ENCODE data around the gene KCNC2. TPM values are rescaled to one million over a fixed set of nuclear protein-coding genes. Genes with fewer than 3 reads are reported as not detected.

KCNC2 gene
- total RNA-seq, 1 experiment from 2014 or later, result not detected

DNA sequence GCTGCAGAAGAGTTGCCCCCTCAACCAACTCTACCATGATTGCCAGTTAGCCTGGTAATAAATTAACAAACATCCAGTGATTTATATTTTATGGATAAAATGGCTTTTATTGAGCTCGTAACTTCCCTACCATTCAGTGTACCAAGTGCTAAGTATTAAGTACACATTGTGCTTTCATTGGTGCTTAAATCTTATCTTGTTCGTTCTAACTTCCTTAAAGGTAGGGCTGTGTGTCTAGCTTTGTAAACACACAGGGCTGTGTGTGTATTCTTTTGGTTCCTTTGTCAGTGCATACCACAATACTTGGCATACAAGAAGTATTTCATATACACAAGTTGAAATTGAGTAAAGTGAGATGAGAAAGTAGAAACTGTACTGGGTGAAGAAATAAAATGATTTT lies 80.4 kb downstream of the KCNC2 start:
- no peaks in the 10 kb centered on the region for H3K4me1 ChIP-seq (ENCODE audit: insufficient read depth, low read length, poor library complexity, severe bottlenecking)
- H3K9me3 ChIP-seq (ENCODE audit: low read depth, low read length, poor library complexity, severe bottlenecking), result no peaks in the 10 kb centered on the region
- no peak for DNase-seq (ENCODE audit: low spot score)
- no peaks in the 10 kb centered on the region for H3K36me3 ChIP-seq (ENCODE audit: insufficient read depth, low read length, poor library complexity, severe bottlenecking)
- intact Hi-C loops (cut with micrococcal nuclease; ENCODE audit: unreplicated experiment), result no loop called here
- no peak overlapping the region for H3K27ac ChIP-seq (ENCODE audit: low read depth, low read length, poor library complexity, severe bottlenecking)
- H3K27me3 ChIP-seq (replicated peaks; ENCODE audit: insufficient read depth, low read depth, low read length, poor library complexity), result no peaks in the 10 kb centered on the region
- ChIA-PET CTCF (no interaction called here), POLR2A (ENCODE audit: low non-redundant PET) (no interaction called here)
- BruUV-seq (replicated peaks), result no TSS peak
- no peak overlapping the region for H3K4me3 ChIP-seq (ENCODE audit: low read depth, low read length, poor library complexity, severe bottlenecking)
- TF ChIP-seq, protein P1, sequence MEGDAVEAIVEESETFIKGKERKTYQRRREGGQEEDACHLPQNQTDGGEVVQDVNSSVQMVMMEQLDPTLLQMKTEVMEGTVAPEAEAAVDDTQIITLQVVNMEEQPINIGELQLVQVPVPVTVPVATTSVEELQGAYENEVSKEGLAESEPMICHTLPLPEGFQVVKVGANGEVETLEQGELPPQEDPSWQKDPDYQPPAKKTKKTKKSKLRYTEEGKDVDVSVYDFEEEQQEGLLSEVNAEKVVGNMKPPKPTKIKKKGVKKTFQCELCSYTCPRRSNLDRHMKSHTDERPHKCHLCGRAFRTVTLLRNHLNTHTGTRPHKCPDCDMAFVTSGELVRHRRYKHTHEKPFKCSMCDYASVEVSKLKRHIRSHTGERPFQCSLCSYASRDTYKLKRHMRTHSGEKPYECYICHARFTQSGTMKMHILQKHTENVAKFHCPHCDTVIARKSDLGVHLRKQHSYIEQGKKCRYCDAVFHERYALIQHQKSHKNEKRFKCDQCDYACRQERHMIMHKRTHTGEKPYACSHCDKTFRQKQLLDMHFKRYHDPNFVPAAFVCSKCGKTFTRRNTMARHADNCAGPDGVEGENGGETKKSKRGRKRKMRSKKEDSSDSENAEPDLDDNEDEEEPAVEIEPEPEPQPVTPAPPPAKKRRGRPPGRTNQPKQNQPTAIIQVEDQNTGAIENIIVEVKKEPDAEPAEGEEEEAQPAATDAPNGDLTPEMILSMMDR (conservative IDR thresholded peaks at IDR 0.05; ENCODE audit: low read depth, low read length), result no peak
- no peak for TF ChIP-seq EZH2 (IDR thresholded peaks at IDR 0.05; ENCODE audit: borderline replicate concordance, low read depth, low read length, poor library complexity, severe bottlenecking)

DNA sequence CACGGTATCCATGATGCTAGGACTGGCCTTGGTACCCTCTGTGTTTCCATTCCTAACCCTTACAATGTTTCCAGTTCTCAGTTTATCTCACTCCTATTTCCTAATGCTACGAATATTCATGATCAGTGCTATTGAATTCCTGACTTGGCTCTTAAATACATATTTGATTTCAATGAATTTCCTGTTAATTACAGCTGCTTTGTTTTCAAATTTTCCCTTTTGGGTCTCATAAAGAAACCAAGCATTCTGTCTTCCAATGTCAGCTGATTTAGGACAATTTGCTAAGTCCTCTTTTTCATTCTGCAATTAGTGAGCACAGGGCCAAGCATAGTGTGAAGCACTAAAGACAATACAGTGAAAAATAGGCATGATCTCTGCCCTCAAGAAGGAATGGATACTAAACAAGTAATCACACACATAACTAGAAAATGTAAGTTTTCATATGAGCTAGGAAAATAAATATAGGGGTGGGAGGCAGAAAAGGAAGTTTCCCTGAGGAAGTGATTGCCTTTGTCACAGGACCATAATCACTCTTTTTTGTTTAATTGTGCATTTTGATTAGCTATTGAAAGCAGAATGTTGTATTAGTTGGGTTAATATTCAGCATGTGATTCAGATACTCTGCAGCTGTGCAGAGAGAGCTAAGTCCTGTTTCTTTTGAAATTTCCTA lies 88.5 kb downstream of the KCNC2 start:
- TF ChIP-seq EZH2 (IDR thresholded peaks at IDR 0.05; ENCODE audit: borderline replicate concordance, low read depth, low read length, poor library complexity, severe bottlenecking), result no peak
- TF ChIP-seq, protein P1 (conservative IDR thresholded peaks at IDR 0.05; ENCODE audit: low read depth, low read length), result no peak
- DNase-seq (ENCODE audit: low spot score), result no peak
- intact Hi-C loops (cut with micrococcal nuclease; ENCODE audit: unreplicated experiment), result no loop called here
- POLR2A ChIA-PET (ENCODE audit: low non-redundant PET), result interaction anchor here (0.6 kb wide), 1 partner anchor 29 kb away, joined by 4 read pairs; no protein-coding TSS in a partner anchor
- CTCF ChIA-PET, result no interaction called here
- Histone ChIP-seq H3K36me3 (ENCODE audit: insufficient read depth, low read length, poor library complexity, severe bottlenecking) (no peaks in the 10 kb centered on the region), H3K27ac (ENCODE audit: low read depth, low read length, poor library complexity, severe bottlenecking) (no peak overlapping the region), H3K4me3 (ENCODE audit: low read depth, low read length, poor library complexity, severe bottlenecking) (no peak overlapping the region), H3K4me1 (ENCODE audit: insufficient read depth, low read length, poor library complexity, severe bottlenecking) (peaks cover 18% of the 10 kb centered on the region), H3K9me3 (ENCODE audit: low read depth, low read length, poor library complexity, severe bottlenecking) (no peaks in the 10 kb centered on the region), H3K27me3 (replicated peaks; ENCODE audit: insufficient read depth, low read depth, low read length, poor library complexity) (no peaks in the 10 kb centered on the region)
- BruUV-seq (replicated peaks), result no TSS peak

DNA sequence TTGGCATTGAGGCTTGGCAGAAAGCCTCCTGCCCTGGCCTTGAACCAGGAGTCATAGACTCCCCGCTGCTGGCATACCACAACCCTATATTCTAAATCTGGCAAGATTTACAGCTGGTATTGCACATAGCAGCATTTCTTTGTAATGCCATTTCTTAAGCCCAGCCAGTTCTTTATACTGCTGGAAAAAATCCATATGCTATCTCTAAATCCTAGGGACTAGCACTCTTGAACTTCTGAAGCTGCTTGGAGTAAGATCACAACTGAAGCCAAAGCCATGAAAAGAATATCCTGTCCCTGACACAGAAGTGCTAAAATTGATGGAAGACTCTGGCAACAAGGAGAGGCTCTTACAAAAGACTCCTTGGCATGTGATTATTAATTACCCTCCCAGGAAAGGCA lies 89.3 kb downstream of the KCNC2 start:
- TF ChIP-seq, protein P1 (conservative IDR thresholded peaks at IDR 0.05; ENCODE audit: low read depth, low read length), result no peak
- no peak for TF ChIP-seq EZH2 (IDR thresholded peaks at IDR 0.05; ENCODE audit: borderline replicate concordance, low read depth, low read length, poor library complexity, severe bottlenecking)
- no TSS peak for BruUV-seq (replicated peaks)
- DNase-seq (ENCODE audit: low spot score), result peak; percentile 37
- peaks cover 18% of the 10 kb centered on the region for H3K4me1 ChIP-seq (ENCODE audit: insufficient read depth, low read length, poor library complexity, severe bottlenecking)
- POLR2A ChIA-PET (ENCODE audit: low non-redundant PET), result no interaction called here
- intact Hi-C loops (cut with micrococcal nuclease; ENCODE audit: unreplicated experiment), result no loop called here
- no peaks in the 10 kb centered on the region for H3K27me3 ChIP-seq (replicated peaks; ENCODE audit: insufficient read depth, low read depth, low read length, poor library complexity)
- CTCF ChIA-PET, result no interaction called here
- no peaks in the 10 kb centered on the region for H3K36me3 ChIP-seq (ENCODE audit: insufficient read depth, low read length, poor library complexity, severe bottlenecking)
- H3K4me3 ChIP-seq (ENCODE audit: low read depth, low read length, poor library complexity, severe bottlenecking), result no peak overlapping the region
- H3K9me3 ChIP-seq (ENCODE audit: low read depth, low read length, poor library complexity, severe bottlenecking), result no peaks in the 10 kb centered on the region
- no peak overlapping the region for H3K27ac ChIP-seq (ENCODE audit: low read depth, low read length, poor library complexity, severe bottlenecking)

Measured in A673 (cell line).